ENCODE data around the gene ZNF579.

- TF ChIP-seq CTCF (conservative IDR thresholded peaks at IDR 0.05 in 1 of 2, IDR thresholded peaks at IDR 0.05 in 1 of 2; ENCODE audit: extremely low read depth in 1 of 2, insufficient read depth in 1 of 2, low read depth in 1 of 2, low read length in 2 of 2) (no peak), EZH2 (IDR thresholded peaks at IDR 0.05; ENCODE audit: borderline replicate concordance, low read length) (no peak)
Observed at GRCh38 chr19:55603581-55604292, 23.1 kb upstream of the ZNF579 start.

Data from mammary epithelial cell (primary cell).